Ovary (tissue), 9 donors: ENCODE results near the gene KIF6. TPM values are rescaled to one million over a fixed set of nuclear protein-coding genes. Genes with fewer than 3 reads are reported as not detected.

Experiments used
- DNase-seq, 5 donors: peaks; one replicate each; pipeline ENCODE4 v3.0.0-alpha.2; 2019 to 2020
- H3K27ac ChIP-seq, 2 donors: fragments of 200-600 bp; one replicate each; pipeline versions ENCODE4 v1.5.1 to v1.8.0; 2019 to 2022
- H3K27me3 ChIP-seq: fragments of 200-600 bp; one replicate; pipeline ENCODE4 v1.8.0; 2022
- H3K36me3 ChIP-seq: fragments of 200-600 bp; sonication (generic); one replicate; pipeline ENCODE4 v1.5.1; 2019
- H3K4me1 ChIP-seq: one replicate; pipeline ENCODE4 v1.8.1; 2013; ENCODE audit warnings: mild to moderate bottlenecking, moderate library complexity; ENCODE audit not compliant: insufficient read depth
- H3K4me3 ChIP-seq: fragments of 200-600 bp; sonication (generic); one replicate; pipeline ENCODE4 v1.5.1; 2017
- H3K9me3 ChIP-seq, 2 donors: fragments of 200-600 bp in 1 of 2; sonication (generic) in 1 of 2; one replicate each; pipeline versions ENCODE4 v1.5.1 to v1.8.1; 2013 to 2019; ENCODE audit warnings: mild to moderate bottlenecking in 1 of 2, moderate library complexity in 1 of 2
- EP300 ChIP-seq: sonication (generic); formaldehyde crosslinking; IDR thresholded peaks from one replicate; pipeline ENCODE4 v1.6.1; 2017; ENCODE audit warnings: antibody characterized with exemption
- POLR2A ChIP-seq: fragments of 450-650 bp; IDR thresholded peaks from one replicate; pipeline ENCODE4 v1.6.1; 2017; ENCODE audit warnings: antibody characterized with exemption, mild to moderate bottlenecking, moderate library complexity
- WGBS, 3 donors: extraction: QIAGEN DNeasy Blood & Tissue Kit in 1 of 3; methylation state at CpG; one replicate each; pipeline versions ENCODE4 v1.1.5 to v1.1.7; 2013 to 2017; 5-methylcytosine and 5-hydroxymethylcytosine counted together
- intact Hi-C, 4 donors: fragments of 100-400 bp; cut with DNase I; formaldehyde crosslinking; loops; one replicate each; pipeline versions ENCODE4 v1.11.0 to v1.15.1; 2022 to 2023
- polyA plus RNA-seq, 2 donors: library from polyadenylated mRNA; stranded (reverse); fragments of 200-250 nt in 1 of 2; fragments of 350-450 nt in 1 of 2; fragmentation: Illumina TruSeq in 1 of 2; extraction: RNeasy Lipid Tissue Mini Kit (QIAGEN cat#74804) in 1 of 2; gene quantifications; one replicate each; pipeline ENCODE4 v1.2.3, GENCODE V29; 2013 to 2014
- total RNA-seq, 7 donors: library from RNA; depleted of rRNA in 2 of 7; stranded (reverse); fragments of >200 nt in 2 of 7; fragmentation: NEBNext Ultra II Directional in 3 of 7; extraction: Animal tissue kit (Norgen Biotek cat#: 25700) in 3 of 7; gene quantifications; one replicate each; pipeline versions ENCODE4 v1.1.0 to v1.2.4, GENCODE V29; 2016 to 2023
- TF ChIP-seq, protein P1 (sequence below), 3 donors: fragments of 450-650 bp in 2 of 3; fragments of 200-600 bp in 1 of 3; IDR thresholded peaks; one replicate each; pipeline versions ENCODE4 v1.5.1 to v1.8.0; 2016 to 2022; ENCODE audit warnings: antibody characterized with exemption in 3 of 3, mild to moderate bottlenecking in 1 of 3
- donor health status: DM: no; HTN: no; CAD: no; lungs with moderate emphysema.
- donor health status: DM: no; HTN: no; CAD: no.
- donor health status: Bipolar disorder and iron deficiency.
- donor health status: DM: yes; HTN: yes; CAD: no.
- donor health status: DM: no; HTN: no; CAD: no.
- donor health status: DM: yes; HTN: yes; CAD: no.

KIF6 gene
- total and polyA plus RNA-seq, 9 donors = 0.12 to 2.1 (median 0.82) TPM

DNA sequence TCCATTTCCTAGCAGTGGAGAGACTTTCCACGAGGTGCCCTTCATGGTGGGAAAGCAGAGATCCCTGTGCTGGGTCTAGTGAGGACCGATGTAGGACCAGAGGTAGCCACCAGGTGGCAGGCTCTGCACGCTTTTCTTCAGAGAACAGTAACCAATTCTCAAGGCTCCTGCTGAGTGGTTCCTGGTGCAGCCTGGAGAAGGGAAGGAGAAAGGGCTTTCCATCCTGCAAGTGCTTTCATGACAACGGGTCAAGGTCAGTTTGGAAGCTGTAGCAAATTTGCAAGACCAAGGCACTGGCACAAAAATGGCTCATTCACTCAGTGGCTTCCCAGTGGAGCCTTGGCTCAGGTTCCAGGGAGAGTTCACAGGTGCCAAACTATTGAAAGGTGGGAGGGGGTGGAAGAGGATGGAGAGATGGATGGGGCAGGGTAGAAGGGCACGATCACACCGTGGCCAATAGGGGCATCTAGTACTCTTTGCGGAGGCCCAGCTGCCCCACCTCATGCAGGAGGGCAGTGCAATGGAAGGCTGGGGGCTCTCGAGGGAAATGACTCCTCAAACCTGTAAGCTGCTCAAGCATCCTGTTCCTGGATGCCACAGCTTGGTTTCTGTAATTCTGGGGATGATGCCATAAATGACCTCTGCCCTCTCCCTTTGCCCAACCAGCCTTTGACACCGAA is 377.2 kb downstream of the KIF6 start:
- DNase-seq = peak; percentile 51 to 83 (median 70)
- H3K4me1 ChIP-seq = peaks cover 7% of the 10 kb centered on the region
- H3K9me3 ChIP-seq = no peaks in the 10 kb centered on the region
- H3K4me3 ChIP-seq = no peak overlapping the region
- no peak overlapping the region for H3K27ac ChIP-seq
- intact Hi-C loops = no loop called here
- WGBS, 3 donors = 37 to 42% (median 38%) methylated on average over 9 of the region's 9 CpGs
- H3K36me3 ChIP-seq = no peaks in the 10 kb centered on the region
- no peaks in the 10 kb centered on the region for H3K27me3 ChIP-seq
- TF ChIP-seq EP300 (no peak), POLR2A (no peak)
- TF ChIP-seq, protein P1, sequence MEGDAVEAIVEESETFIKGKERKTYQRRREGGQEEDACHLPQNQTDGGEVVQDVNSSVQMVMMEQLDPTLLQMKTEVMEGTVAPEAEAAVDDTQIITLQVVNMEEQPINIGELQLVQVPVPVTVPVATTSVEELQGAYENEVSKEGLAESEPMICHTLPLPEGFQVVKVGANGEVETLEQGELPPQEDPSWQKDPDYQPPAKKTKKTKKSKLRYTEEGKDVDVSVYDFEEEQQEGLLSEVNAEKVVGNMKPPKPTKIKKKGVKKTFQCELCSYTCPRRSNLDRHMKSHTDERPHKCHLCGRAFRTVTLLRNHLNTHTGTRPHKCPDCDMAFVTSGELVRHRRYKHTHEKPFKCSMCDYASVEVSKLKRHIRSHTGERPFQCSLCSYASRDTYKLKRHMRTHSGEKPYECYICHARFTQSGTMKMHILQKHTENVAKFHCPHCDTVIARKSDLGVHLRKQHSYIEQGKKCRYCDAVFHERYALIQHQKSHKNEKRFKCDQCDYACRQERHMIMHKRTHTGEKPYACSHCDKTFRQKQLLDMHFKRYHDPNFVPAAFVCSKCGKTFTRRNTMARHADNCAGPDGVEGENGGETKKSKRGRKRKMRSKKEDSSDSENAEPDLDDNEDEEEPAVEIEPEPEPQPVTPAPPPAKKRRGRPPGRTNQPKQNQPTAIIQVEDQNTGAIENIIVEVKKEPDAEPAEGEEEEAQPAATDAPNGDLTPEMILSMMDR (IDR thresholded peaks at IDR 0.05) = peak; percentile 53 to 64 (median 59)

DNA sequence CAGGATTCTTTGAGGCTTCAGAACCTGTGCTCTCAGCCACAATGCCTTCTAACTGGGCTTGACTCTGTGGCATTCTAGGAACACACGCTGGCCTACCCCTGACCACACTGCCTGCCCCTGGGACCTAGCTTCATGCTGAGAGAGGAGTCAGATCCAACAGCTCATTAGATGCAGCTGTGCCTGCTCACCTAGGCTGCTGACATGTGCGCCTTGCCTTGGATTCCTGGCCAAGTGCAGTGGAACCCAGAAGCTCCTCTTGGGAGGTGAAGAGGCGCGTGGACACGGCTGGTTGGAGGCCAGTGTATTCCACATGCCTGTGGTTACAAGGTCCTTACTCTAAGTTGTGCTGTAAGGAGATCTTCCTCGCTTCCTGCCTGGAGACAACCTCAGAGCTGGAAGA is 378.0 kb downstream of the KIF6 start:
- intact Hi-C loops = no loop called here
- 78 to 88% (median 82%) methylated on average over 6 of the region's 6 CpGs for WGBS, 3 donors
- H3K4me1 ChIP-seq = peaks cover 13% of the 10 kb centered on the region

DNA sequence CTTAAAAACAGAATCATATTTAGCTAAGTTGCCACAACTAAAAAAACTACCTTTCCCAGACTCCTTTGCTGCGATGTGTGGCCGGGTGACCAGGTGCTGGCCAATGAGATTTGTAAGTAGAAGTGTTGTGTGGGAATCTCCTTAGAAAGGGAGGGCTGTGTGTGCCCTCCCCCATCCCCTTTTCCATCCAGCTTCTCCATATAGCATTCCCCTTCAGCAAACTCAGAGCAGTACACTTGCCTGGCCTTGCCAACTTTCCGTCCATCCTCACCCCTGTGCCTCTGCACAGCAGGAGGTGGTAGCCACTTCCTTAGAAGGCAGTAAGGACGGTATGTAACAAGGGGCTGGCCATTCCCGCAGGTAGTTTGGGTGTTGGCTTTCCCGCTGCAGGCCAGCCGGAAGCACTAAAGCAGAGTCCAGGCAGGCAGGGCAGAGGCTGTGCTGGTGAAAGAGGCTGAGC is 380.4 kb downstream of the KIF6 start:
- no peaks in the 10 kb centered on the region for H3K36me3 ChIP-seq
- intact Hi-C loops = no loop called here
- no peak for DNase-seq
- no peak overlapping the region for H3K4me3 ChIP-seq
- H3K9me3 ChIP-seq = no peaks in the 10 kb centered on the region
- H3K27ac ChIP-seq = no peak overlapping the region
- WGBS, 3 donors = 80 to 82% (median 82%) methylated on average over 7 of the region's 7 CpGs
- peaks cover 16% of the 10 kb centered on the region for H3K4me1 ChIP-seq
- TF ChIP-seq POLR2A (no peak), EP300 (no peak)
- TF ChIP-seq, protein P1 (IDR thresholded peaks at IDR 0.05) = no peak
- no peaks in the 10 kb centered on the region for H3K27me3 ChIP-seq

More for the DNA sequence above, 378.0 kb downstream of the KIF6 start:
- TF ChIP-seq POLR2A (no peak), EP300 (no peak)
- TF ChIP-seq, protein P1 (IDR thresholded peaks at IDR 0.05) = no peak
- Histone ChIP-seq H3K27ac (no peak overlapping the region), H3K4me3 (no peak overlapping the region), H3K36me3 (no peaks in the 10 kb centered on the region), H3K27me3 (no peaks in the 10 kb centered on the region), H3K9me3 (no peaks in the 10 kb centered on the region)
- DNase-seq = no peak

DNA sequence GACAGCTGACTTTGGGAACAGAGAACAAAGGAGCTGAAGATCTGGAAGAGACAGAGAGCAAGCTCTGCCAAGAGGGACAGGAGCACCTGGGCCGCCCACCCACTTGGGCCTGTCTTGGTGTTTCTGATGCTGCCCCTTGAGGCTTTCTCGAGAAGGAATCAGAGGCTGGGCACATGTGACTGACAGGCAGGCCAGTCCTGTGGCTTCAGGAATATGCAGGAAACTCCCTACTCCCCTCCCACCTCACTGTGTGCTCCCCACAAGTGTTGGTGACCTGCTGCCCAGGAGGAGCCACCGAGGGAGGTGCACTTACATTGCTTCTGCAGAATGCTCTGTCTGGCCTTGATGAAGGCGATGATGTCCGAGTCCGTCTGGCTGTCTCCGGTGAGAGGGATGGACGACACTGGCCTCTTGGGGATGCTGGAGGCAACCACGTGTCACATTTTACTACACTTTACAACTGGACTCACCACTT is 381.8 kb downstream of the KIF6 start:
- no peak for DNase-seq
- Histone ChIP-seq H3K4me1 (peaks cover 19% of the 10 kb centered on the region), H3K27me3 (no peaks in the 10 kb centered on the region), H3K4me3 (no peak overlapping the region), H3K36me3 (no peaks in the 10 kb centered on the region), H3K27ac (peak overlapping the region in 1 of 2 donors; percentile 41), H3K9me3 (no peaks in the 10 kb centered on the region)
- intact Hi-C loops = no loop called here
- TF ChIP-seq POLR2A (no peak), EP300 (no peak)
- 42 to 68% (median 56%) methylated on average over 9 of the region's 9 CpGs for WGBS, 3 donors
